GM19452 (cell line): ENCODE results near the gene EIF2B2.

Experiments used
- ATAC-seq: cut with Tn5 transposase; IDR thresholded peaks from one replicate; pipeline ENCODE4 v1.9.1; 2021; ENCODE audit not compliant: unreplicated experiment

Gene EIF2B2

GRCh38 chr14:75002392-75003249 is at the start of gene EIF2B2:
TSS of gene EIF2B2 (plus strand) at chr14:75002921. CDS start at chr14:75002991, 70 bp downstream.
- peak; percentile 98 for ATAC-seq

GRCh38 chr14:74953686-74954085 is 49.0 kb upstream of the EIF2B2 start:
- ATAC-seq: no peak

- no peak for ATAC-seq
Measured at GRCh38 chr14:74954232-74954946, 48.3 kb upstream of the EIF2B2 start.

GRCh38 chr14:74954947-74955228 is 47.8 kb upstream of the EIF2B2 start:
- no peak for ATAC-seq

GRCh38 chr14:74955229-74956026 is 47.3 kb upstream of the EIF2B2 start, which contains the start of gene PGF:
TSS of gene PGF (minus strand) at chr14:74955597. CDS start at chr14:74955242, 355 bp downstream.
- ATAC-seq: no peak

- ATAC-seq: no peak
Measured at GRCh38 chr14:74956027-74956279, 46.8 kb upstream of the EIF2B2 start.

GRCh38 chr14:74956280-74957072 is 46.2 kb upstream of the EIF2B2 start:
- no peak for ATAC-seq

GRCh38 chr14:74959596-74960180 is 43.0 kb upstream of the EIF2B2 start:
- ATAC-seq: no peak

GRCh38 chr14:74960736-74961135 is 42.0 kb upstream of the EIF2B2 start:
- ATAC-seq: no peak

GRCh38 chr14:74961238-74961911 is 41.3 kb upstream of the EIF2B2 start:
- no peak for ATAC-seq

- no peak for ATAC-seq
Measured at GRCh38 chr14:74962046-74962445, 40.7 kb upstream of the EIF2B2 start.

GRCh38 chr14:74962493-74962892 is 40.2 kb upstream of the EIF2B2 start:
- ATAC-seq: no peak

GRCh38 chr14:74963178-74963704 is 39.5 kb upstream of the EIF2B2 start:
- no peak for ATAC-seq

- no peak for ATAC-seq
Measured at GRCh38 chr14:74963705-74964271, 38.9 kb upstream of the EIF2B2 start.

GRCh38 chr14:74964787-74965485 is 37.8 kb upstream of the EIF2B2 start:
- ATAC-seq: no peak

GRCh38 chr14:74965486-74966153 is 37.1 kb upstream of the EIF2B2 start:
- ATAC-seq: no peak

GRCh38 chr14:74968811-74969210 is 33.9 kb upstream of the EIF2B2 start:
- no peak for ATAC-seq

GRCh38 chr14:74973003-74973653 is 29.6 kb upstream of the EIF2B2 start:
- ATAC-seq: no peak
